Tibial artery (tissue), 4 donors: ENCODE measurements around the gene FSTL5.

Experiments used
- DNase-seq, 2 donors: peaks; one replicate each; pipeline ENCODE4 v3.0.0-alpha.2; 2019
- H3K27ac ChIP-seq, 2 donors: fragments of 200-600 bp; sonication (generic) in 1 of 2; 1 replicate in 1 of 2; 2 replicates in 1 of 2; pipeline ENCODE4 v1.5.1; 2018 to 2019; ENCODE audit warnings: mild to moderate bottlenecking in 1 of 2
- H3K27me3 ChIP-seq, 2 donors: fragments of 200-600 bp; sonication (generic) in 1 of 2; one replicate each; pipeline versions ENCODE4 v1.5.1 to v1.6.0; 2016 to 2019
- H3K36me3 ChIP-seq, 3 donors: fragments of 200-600 bp; sonication (generic) in 2 of 3; one replicate each; pipeline ENCODE4 v1.5.1; 2016 to 2019; ENCODE audit warnings: mild to moderate bottlenecking in 2 of 3
- H3K4me1 ChIP-seq, 4 donors: fragments of 200-600 bp; sonication (generic) in 2 of 4; 1 replicate in 3 of 4; 2 replicates in 1 of 4; pipeline ENCODE4 v1.5.1; 2016 to 2019
- H3K4me3 ChIP-seq, 2 donors: fragments of 200-600 bp; sonication (generic) in 1 of 2; 1 replicate in 1 of 2; 2 replicates in 1 of 2; pipeline ENCODE4 v1.5.1; 2018 to 2019; ENCODE audit warnings: mild to moderate bottlenecking in 2 of 2
- H3K9me3 ChIP-seq, 3 donors: fragments of 200-600 bp; sonication (generic) in 1 of 3; one replicate each; pipeline ENCODE4 v1.5.1; 2016 to 2019
- CTCF ChIP-seq, 2 experiments: fragments of 200-600 bp in 1 of 2; fragments of 450-650 bp in 1 of 2; IDR thresholded peaks; one replicate each; pipeline ENCODE4 v1.5.1; 2017 to 2019; ENCODE audit warnings: antibody characterized with exemption in 2 of 2, mild to moderate bottlenecking in 1 of 2, moderate library complexity in 1 of 2
- intact Hi-C: fragments of 100-400 bp; cut with DNase I; formaldehyde crosslinking; loops from one replicate; pipeline ENCODE4 v1.15.0; 2023; ENCODE audit warnings: low total_unique reads

FSTL5 gene

GRCh38 chr4:162010362-162010761, 153.4 kb downstream of the FSTL5 start:
- intact Hi-C loops, result no loop called here
- H3K36me3 ChIP-seq, result no peaks in the 10 kb centered on the region
- no peaks in the 10 kb centered on the region for H3K4me1 ChIP-seq
- H3K9me3 ChIP-seq, result no peaks in the 10 kb centered on the region
- no peaks in the 10 kb centered on the region for H3K27me3 ChIP-seq
- no peak for TF ChIP-seq CTCF (IDR thresholded peaks at IDR 0.05)
- no peak overlapping the region for H3K4me3 ChIP-seq
- no peak overlapping the region for H3K27ac ChIP-seq
- no peak for DNase-seq

GRCh38 chr4:161992317-161992716, 171.5 kb downstream of the FSTL5 start:
- no peak overlapping the region for H3K4me3 ChIP-seq
- DNase-seq, result no peak
- no peaks in the 10 kb centered on the region for H3K36me3 ChIP-seq
- no peak for TF ChIP-seq CTCF (IDR thresholded peaks at IDR 0.05)
- intact Hi-C loops, result no loop called here
- no peaks in the 10 kb centered on the region for H3K4me1 ChIP-seq
- no peaks in the 10 kb centered on the region for H3K27me3 ChIP-seq
- H3K27ac ChIP-seq, result no peak overlapping the region
- no peaks in the 10 kb centered on the region for H3K9me3 ChIP-seq

GRCh38 chr4:161991811-161992210, 172.0 kb downstream of the FSTL5 start:
- no peak for TF ChIP-seq CTCF (IDR thresholded peaks at IDR 0.05)

GRCh38 chr4:161990721-161991120, 173.1 kb downstream of the FSTL5 start:
- Histone ChIP-seq H3K27me3 (no peaks in the 10 kb centered on the region), H3K9me3 (no peaks in the 10 kb centered on the region), H3K4me1 (no peaks in the 10 kb centered on the region), H3K4me3 (no peak overlapping the region), H3K36me3 (no peaks in the 10 kb centered on the region), H3K27ac (no peak overlapping the region)
- no peak for TF ChIP-seq CTCF (IDR thresholded peaks at IDR 0.05)
- DNase-seq, result no peak
- intact Hi-C loops, result no loop called here

More at GRCh38 chr4:161991811-161992210, 172.0 kb downstream of the FSTL5 start:
- no peaks in the 10 kb centered on the region for H3K9me3 ChIP-seq
- DNase-seq, result no peak
- no peaks in the 10 kb centered on the region for H3K36me3 ChIP-seq
- intact Hi-C loops, result no loop called here
- H3K27ac ChIP-seq, result no peak overlapping the region
- no peaks in the 10 kb centered on the region for H3K27me3 ChIP-seq
- no peaks in the 10 kb centered on the region for H3K4me1 ChIP-seq
- H3K4me3 ChIP-seq, result no peak overlapping the region

- no peaks in the 10 kb centered on the region for H3K36me3 ChIP-seq
- no peaks in the 10 kb centered on the region for H3K4me1 ChIP-seq
- H3K9me3 ChIP-seq, result no peaks in the 10 kb centered on the region
- no peak for DNase-seq
- TF ChIP-seq CTCF (IDR thresholded peaks at IDR 0.05), result no peak
- no peaks in the 10 kb centered on the region for H3K27me3 ChIP-seq
- no peak overlapping the region for H3K4me3 ChIP-seq
- H3K27ac ChIP-seq, result no peak overlapping the region
- intact Hi-C loops, result no loop called here
These were observed 174.9 kb downstream of the FSTL5 start for GRCh38 chr4:161988946-161989345.

- intact Hi-C loops, result no loop called here
- no peaks in the 10 kb centered on the region for H3K4me1 ChIP-seq
- no peak overlapping the region for H3K4me3 ChIP-seq
- H3K9me3 ChIP-seq, result no peaks in the 10 kb centered on the region
- H3K27ac ChIP-seq, result no peak overlapping the region
- TF ChIP-seq CTCF (IDR thresholded peaks at IDR 0.05), result no peak
- DNase-seq, result no peak
- no peaks in the 10 kb centered on the region for H3K36me3 ChIP-seq
- no peaks in the 10 kb centered on the region for H3K27me3 ChIP-seq
These were observed 176.2 kb downstream of the FSTL5 start for GRCh38 chr4:161987611-161988010.
